Neural cell (in vitro differentiated cells): Measurements from ENCODE around the gene SLC24A1. TPM values are rescaled to one million over a fixed set of nuclear protein-coding genes. Genes with fewer than 3 reads are reported as not detected.

Experiments used
- H2AFZ ChIP-seq: fragments of 200-600, 300-800 bp; sonication (generic), shearing (Covaris generic); 2 replicates; pipeline ENCODE4 v1.6.0; 2014; ENCODE audit warnings: low read depth, mild to moderate bottlenecking, antibody characterized with exemption, low read length, moderate library complexity
- H3F3A ChIP-seq: fragments of 200-600 bp; shearing (Covaris generic); 2 replicates; pipeline ENCODE4 v1.6.1; 2016; ENCODE audit warnings: mild to moderate bottlenecking, moderate library complexity, mixed read lengths, antibody characterized with exemption, low read length; ENCODE audit not compliant: insufficient read depth, poor library complexity, severe bottlenecking
- H3K27ac ChIP-seq: fragments of 200-600, 300-800 bp; sonication (generic), shearing (Covaris generic); 2 replicates; pipeline ENCODE4 v1.5.1; 2014; ENCODE audit warnings: mild to moderate bottlenecking, low read length, moderate library complexity
- H3K27me3 ChIP-seq: fragments of 300-800, 200-600 bp; sonication (generic), shearing (Covaris generic); 2 replicates; pipeline ENCODE4 v1.6.0; 2014; ENCODE audit warnings: mild to moderate bottlenecking, low read depth, low read length, moderate library complexity; ENCODE audit not compliant: insufficient read depth
- H3K36me3 ChIP-seq: fragments of 300-800, 200-600 bp; sonication (generic), shearing (Covaris generic); 2 replicates; pipeline ENCODE4 v1.5.1; 2014; ENCODE audit warnings: mild to moderate bottlenecking, antibody characterized with exemption, low read length, moderate library complexity; ENCODE audit not compliant: insufficient read depth
- H3K4me2 ChIP-seq: fragments of 300-800, 200-600 bp; sonication (generic), shearing (Covaris generic); 2 replicates; pipeline ENCODE4 v1.6.0; 2014; ENCODE audit warnings: mild to moderate bottlenecking, low read length
- H3K4me3 ChIP-seq: fragments of 300-800, 200-600 bp; sonication (generic), shearing (Covaris generic); 2 replicates; pipeline ENCODE4 v1.5.1; 2014; ENCODE audit warnings: mild to moderate bottlenecking, low read length, moderate library complexity
- H3K79me2 ChIP-seq: fragments of 200-600 bp; shearing (Covaris generic); replicated peaks from 2 replicates; pipeline ENCODE4 v1.6.0; 2014; ENCODE audit warnings: mild to moderate bottlenecking, low read length, moderate library complexity; ENCODE audit not compliant: insufficient read depth
- H3K9ac ChIP-seq: fragments of 300-800, 200-600 bp; sonication (generic), shearing (Covaris generic); 2 replicates; pipeline ENCODE4 v1.6.1; 2016; ENCODE audit warnings: mild to moderate bottlenecking, low read length, mixed read lengths
- H3K9me2 ChIP-seq: fragments of 200-600 bp; shearing (Covaris generic); 2 replicates; pipeline ENCODE4 v1.6.1; 2016; ENCODE audit warnings: mild to moderate bottlenecking, low read length, mixed read lengths; ENCODE audit not compliant: insufficient read depth
- H3K9me3 ChIP-seq: fragments of 200-600, 300-800 bp; sonication (generic), shearing (Covaris generic); 2 replicates; pipeline ENCODE4 v1.6.1; 2016; ENCODE audit warnings: mild to moderate bottlenecking, mixed run types, low read length, moderate library complexity, mixed read lengths
- H4K20me1 ChIP-seq: fragments of 200-600 bp; shearing (Covaris generic); 2 replicates; pipeline ENCODE4 v1.6.1; 2016; ENCODE audit warnings: mild to moderate bottlenecking, mixed run types; ENCODE audit not compliant: insufficient read depth
- CTCF ChIP-seq: fragments of 450-650 bp; IDR thresholded peaks from 2 replicates; pipeline ENCODE4 v1.5.1; 2014; ENCODE audit warnings: antibody characterized with exemption, mild to moderate bottlenecking, moderate library complexity; ENCODE audit not compliant: poor library complexity, severe bottlenecking
- EP300 ChIP-seq: fragments of 450-650 bp; conservative IDR thresholded peaks from 2 replicates; pipeline ENCODE4 v1.6.1; 2014; ENCODE audit warnings: antibody characterized with exemption, mild to moderate bottlenecking, moderate library complexity; ENCODE audit not compliant: poor library complexity, severe bottlenecking
- EZH2 ChIP-seq: fragments of 200-600, 300-800 bp; shearing (Covaris generic), sonication (generic); IDR thresholded peaks from 2 replicates; pipeline ENCODE4 v1.6.1; 2014; ENCODE audit warnings: antibody characterized with exemption, low read length, borderline replicate concordance, mild to moderate bottlenecking; ENCODE audit not compliant: insufficient read depth, poor library complexity, severe bottlenecking
- MXI1 ChIP-seq: fragments of 450-650 bp; conservative IDR thresholded peaks from 2 replicates; pipeline ENCODE4 v1.6.1; 2014; ENCODE audit warnings: antibody characterized with exemption, mild to moderate bottlenecking; ENCODE audit not compliant: poor library complexity, severe bottlenecking
- POLR2AphosphoS5 ChIP-seq: IDR thresholded peaks from 2 replicates; pipeline ENCODE4 v1.6.1; 2012
- RAD21 ChIP-seq: fragments of 450-650 bp; conservative IDR thresholded peaks from 2 replicates; pipeline ENCODE4 v1.6.1; 2014; ENCODE audit warnings: antibody characterized with exemption, mild to moderate bottlenecking, moderate library complexity
- REST ChIP-seq: IDR thresholded peaks from 2 replicates; pipeline ENCODE4 v1.6.1; 2012; ENCODE audit warnings: borderline replicate concordance
- SMC3 ChIP-seq: fragments of 450-650 bp; conservative IDR thresholded peaks from 2 replicates; pipeline ENCODE4 v1.6.1; 2014; ENCODE audit warnings: antibody characterized with exemption, mild to moderate bottlenecking, moderate library complexity; ENCODE audit not compliant: poor library complexity
- TAF1 ChIP-seq: IDR thresholded peaks from 2 replicates; pipeline ENCODE4 v1.6.1; 2012; ENCODE audit warnings: low read depth
- polyA plus RNA-seq: library from polyadenylated mRNA; depleted of rRNA; stranded (reverse); fragments of >200 nt; gene quantifications from 2 replicates; pipeline ENCODE4 v1.2.3, GENCODE V29; 2014

Gene SLC24A1
- polyA plus RNA-seq, 1 donor from 2014 or later, result 0.72 TPM

DNA sequence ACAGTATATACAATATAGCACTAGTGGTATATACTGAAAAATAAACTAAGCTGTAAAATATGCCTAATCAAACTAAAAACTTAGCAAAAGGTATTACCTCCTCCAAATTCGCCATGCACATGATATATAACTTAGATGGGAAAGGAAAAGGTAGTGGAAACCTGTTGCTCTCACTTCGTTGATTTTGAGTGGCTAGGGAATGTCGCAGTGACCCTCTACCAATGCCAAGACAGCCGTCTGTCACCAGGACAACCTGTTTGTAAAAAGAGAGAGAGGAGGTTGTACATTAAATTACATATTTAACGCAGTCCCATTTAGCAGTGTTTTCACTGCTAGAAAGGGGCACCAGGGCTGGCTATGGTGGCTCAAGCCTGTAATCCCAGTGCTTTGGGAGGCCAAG lies 22.1 kb upstream of the SLC24A1 start:
- no peaks in the 10 kb centered on the region for H3K9me3 ChIP-seq
- H3K9me2 ChIP-seq, result no peaks in the 10 kb centered on the region
- no peaks in the 10 kb centered on the region for H3K79me2 ChIP-seq
- H3F3A ChIP-seq, result no peaks in the 10 kb centered on the region
- no peak overlapping the region for H3K9ac ChIP-seq
- no peaks in the 10 kb centered on the region for H4K20me1 ChIP-seq
- H3K36me3 ChIP-seq, result peaks cover 5% of the 10 kb centered on the region
- TF ChIP-seq REST (no peak), TAF1 (no peak), RAD21 (no peak), EZH2 (no peak), SMC3 (no peak), POLR2AphosphoS5 (no peak), MXI1 (no peak), CTCF (no peak), EP300 (no peak)
- H2AFZ ChIP-seq, result no peak overlapping the region
- no peak overlapping the region for H3K27ac ChIP-seq
- no peak overlapping the region for H3K4me3 ChIP-seq
- no peak overlapping the region for H3K4me2 ChIP-seq
- no peaks in the 10 kb centered on the region for H3K27me3 ChIP-seq

- no peak overlapping the region for H2AFZ ChIP-seq
- H3K9me3 ChIP-seq, result no peaks in the 10 kb centered on the region
- no peak overlapping the region for H3K4me2 ChIP-seq
- no peaks in the 10 kb centered on the region for H3K27me3 ChIP-seq
- H3K4me3 ChIP-seq, result no peak overlapping the region
- H3K9ac ChIP-seq, result no peak overlapping the region
- TF ChIP-seq RAD21 (no peak), CTCF (no peak), MXI1 (no peak), EZH2 (no peak), SMC3 (no peak), EP300 (no peak), POLR2AphosphoS5 (no peak), TAF1 (no peak), REST (no peak)
- no peaks in the 10 kb centered on the region for H4K20me1 ChIP-seq
- H3F3A ChIP-seq, result no peaks in the 10 kb centered on the region
- H3K36me3 ChIP-seq, result no peaks in the 10 kb centered on the region
- H3K79me2 ChIP-seq, result peaks cover 4% of the 10 kb centered on the region
- H3K27ac ChIP-seq, result no peak overlapping the region
- no peaks in the 10 kb centered on the region for H3K9me2 ChIP-seq
Observed at GRCh38 chr15:65603134-65603533, 18.6 kb upstream of the SLC24A1 start.
